NCI-H2227 (cell line): ENCODE measurements around the gene TNS3.
"Not testable (repeated sequence)": the region's sequence is repeated elsewhere in the genome, so short reads cannot be mapped to it uniquely, and the experiment has no call there.

Experiments used
- DNase-seq: peaks from one replicate; lab custom pipeline; 2025; ENCODE audit not compliant: unreplicated experiment; lab: John Stamatoyannopoulos, UW

TNS3 gene

GRCh38 chr7:47543056-47543455 is 38.9 kb downstream of the TNS3 start:
- DNase-seq: no peak

- DNase-seq: no peak
Observed at GRCh38 chr7:47542051-47542450, 39.9 kb downstream of the TNS3 start.

GRCh38 chr7:47541485-47541884 is 40.4 kb downstream of the TNS3 start:
- not testable (repeated sequence) for DNase-seq

GRCh38 chr7:47540387-47541350 is 41.2 kb downstream of the TNS3 start:
- DNase-seq: no peak

GRCh38 chr7:47540053-47540386 is 41.9 kb downstream of the TNS3 start:
- DNase-seq: no peak

- no peak for DNase-seq
Observed at GRCh38 chr7:47539398-47540052, 42.4 kb downstream of the TNS3 start.

- DNase-seq: no peak
Observed at GRCh38 chr7:47538846-47539311, 43.0 kb downstream of the TNS3 start.

- DNase-seq: no peak
Observed at GRCh38 chr7:47537716-47538675, 43.9 kb downstream of the TNS3 start.

GRCh38 chr7:47536661-47537611 is 45.0 kb downstream of the TNS3 start:
- DNase-seq: no peak

GRCh38 chr7:47535704-47536628 is 45.9 kb downstream of the TNS3 start:
- DNase-seq: no peak

GRCh38 chr7:47535035-47535703 is 46.7 kb downstream of the TNS3 start:
- DNase-seq: no peak

- no peak for DNase-seq
Observed at GRCh38 chr7:47534322-47535034, 47.4 kb downstream of the TNS3 start.

GRCh38 chr7:47531584-47532492 is 50.1 kb downstream of the TNS3 start:
- no peak for DNase-seq

GRCh38 chr7:47529826-47530555 is 51.9 kb downstream of the TNS3 start:
- no peak for DNase-seq

GRCh38 chr7:47529405-47529804 is 52.5 kb downstream of the TNS3 start:
- DNase-seq: no peak

GRCh38 chr7:47528471-47528870 is 53.4 kb downstream of the TNS3 start:
- no peak for DNase-seq
